GM12874 (cell line): ENCODE results near the gene EEF2K.

ENCODE experiments used
- TF ChIP-seq, protein P1 (sequence below): IDR thresholded peaks from 2 replicates; pipeline ENCODE4 v1.5.1; 2011; ENCODE audit warnings: low read depth, mild to moderate bottlenecking, control low read depth, low read length, moderate library complexity; ENCODE audit not compliant: insufficient read depth

Gene EEF2K

DNA sequence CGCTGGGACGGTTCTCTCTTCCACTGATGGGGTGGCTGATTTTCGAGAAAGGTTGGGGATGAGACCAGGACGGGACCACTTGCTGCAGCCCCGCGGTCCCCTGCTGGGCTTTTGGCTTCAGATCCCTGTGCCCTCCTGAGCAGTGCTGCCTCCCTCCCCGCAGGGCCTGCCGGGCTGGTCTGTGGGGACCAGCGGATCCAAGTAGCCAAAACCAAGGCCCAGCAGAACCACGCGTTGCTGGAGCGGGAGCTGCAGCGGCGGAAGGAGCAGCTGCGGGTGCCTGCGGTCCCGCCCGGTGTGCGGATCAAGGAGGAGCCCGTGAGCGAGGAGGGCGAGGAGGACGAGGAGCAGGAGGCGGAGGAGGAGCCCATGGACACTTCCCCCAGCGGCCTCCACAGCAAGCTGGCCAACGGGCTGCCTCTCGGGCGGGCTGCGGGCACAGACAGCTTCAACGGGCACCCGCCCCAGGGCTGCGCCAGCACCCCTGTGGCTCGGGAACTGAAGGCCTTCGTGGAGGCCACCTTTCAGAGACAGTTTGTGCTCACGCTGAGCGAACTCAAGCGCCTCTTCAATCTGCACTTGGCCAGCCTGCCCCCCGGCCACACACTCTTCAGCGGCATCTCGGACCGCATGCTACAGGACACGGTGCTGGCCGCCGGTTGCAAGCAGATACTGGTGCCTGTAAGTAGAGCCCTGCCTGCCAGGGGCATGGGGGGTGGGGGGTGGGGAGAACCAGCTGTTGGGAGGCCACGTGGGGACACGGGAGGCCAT is 119.7 kb downstream of the EEF2K start:
- TF ChIP-seq, protein P1, sequence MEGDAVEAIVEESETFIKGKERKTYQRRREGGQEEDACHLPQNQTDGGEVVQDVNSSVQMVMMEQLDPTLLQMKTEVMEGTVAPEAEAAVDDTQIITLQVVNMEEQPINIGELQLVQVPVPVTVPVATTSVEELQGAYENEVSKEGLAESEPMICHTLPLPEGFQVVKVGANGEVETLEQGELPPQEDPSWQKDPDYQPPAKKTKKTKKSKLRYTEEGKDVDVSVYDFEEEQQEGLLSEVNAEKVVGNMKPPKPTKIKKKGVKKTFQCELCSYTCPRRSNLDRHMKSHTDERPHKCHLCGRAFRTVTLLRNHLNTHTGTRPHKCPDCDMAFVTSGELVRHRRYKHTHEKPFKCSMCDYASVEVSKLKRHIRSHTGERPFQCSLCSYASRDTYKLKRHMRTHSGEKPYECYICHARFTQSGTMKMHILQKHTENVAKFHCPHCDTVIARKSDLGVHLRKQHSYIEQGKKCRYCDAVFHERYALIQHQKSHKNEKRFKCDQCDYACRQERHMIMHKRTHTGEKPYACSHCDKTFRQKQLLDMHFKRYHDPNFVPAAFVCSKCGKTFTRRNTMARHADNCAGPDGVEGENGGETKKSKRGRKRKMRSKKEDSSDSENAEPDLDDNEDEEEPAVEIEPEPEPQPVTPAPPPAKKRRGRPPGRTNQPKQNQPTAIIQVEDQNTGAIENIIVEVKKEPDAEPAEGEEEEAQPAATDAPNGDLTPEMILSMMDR, result no peak

DNA sequence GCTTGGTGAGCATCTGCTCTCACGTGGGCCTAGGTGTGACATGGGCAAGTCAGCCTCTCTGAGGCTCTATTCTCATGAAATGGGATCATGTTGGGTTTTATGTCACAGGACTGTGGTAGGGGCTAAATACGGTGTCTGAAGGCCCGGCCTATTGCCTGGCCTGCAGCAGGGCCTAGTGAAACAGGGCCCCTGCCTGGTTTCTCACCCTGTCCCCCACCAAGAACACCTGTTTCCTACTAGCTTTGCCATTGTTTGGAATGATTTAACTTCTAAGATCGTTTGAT is 120.2 kb downstream of the EEF2K start:
- TF ChIP-seq, protein P1, result no peak

DNA sequence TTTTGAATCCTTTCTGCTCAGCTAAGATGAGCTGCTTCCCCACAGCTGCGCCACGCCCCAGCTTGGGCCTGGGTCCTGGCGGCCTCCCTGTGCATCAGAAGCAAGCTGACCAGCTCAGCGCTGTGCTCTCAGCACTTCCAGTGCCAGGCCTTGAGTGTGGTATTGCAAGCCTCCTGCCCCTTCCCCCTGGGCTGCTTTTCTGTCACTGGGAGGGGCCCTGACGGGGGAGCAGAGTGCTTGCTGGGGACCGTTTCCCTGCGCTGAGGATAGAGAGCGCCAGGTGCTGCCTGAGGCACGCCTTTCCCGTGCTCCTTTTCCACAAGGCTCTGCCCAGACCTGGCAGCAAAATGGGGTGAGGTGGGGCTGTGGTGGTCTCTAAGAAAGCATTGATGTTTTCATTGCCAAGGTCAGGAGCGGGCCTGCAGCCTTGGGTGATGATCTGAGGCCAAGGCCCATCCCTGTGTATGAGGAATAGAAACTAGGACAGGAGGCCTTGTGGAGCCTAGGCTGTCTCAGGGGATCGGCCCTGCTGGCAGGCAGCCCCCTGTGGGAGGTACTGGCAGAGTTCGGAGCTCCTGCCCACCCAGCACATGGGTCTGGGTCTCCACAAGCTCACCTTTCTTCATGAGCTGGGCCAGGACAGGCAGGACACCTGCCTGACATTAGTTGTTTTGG is 120.8 kb downstream of the EEF2K start:
- TF ChIP-seq, protein P1, result no peak

DNA sequence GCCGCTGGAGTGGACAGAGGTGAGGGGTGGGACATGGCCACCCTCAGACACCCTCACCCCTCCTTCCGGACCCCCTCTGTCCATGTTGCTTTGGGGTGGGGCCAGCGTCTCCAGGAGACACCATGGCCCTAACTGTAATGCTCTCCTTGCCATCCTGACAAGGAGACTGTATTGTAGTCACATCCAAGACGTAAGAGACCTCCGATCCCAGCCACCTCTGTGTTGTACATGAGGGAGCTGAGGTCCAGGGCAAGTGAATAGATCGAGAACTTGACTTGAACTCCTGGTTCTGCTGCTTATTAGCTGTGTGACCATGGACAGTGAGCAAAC is 121.3 kb downstream of the EEF2K start:
- TF ChIP-seq, protein P1, result no peak

DNA sequence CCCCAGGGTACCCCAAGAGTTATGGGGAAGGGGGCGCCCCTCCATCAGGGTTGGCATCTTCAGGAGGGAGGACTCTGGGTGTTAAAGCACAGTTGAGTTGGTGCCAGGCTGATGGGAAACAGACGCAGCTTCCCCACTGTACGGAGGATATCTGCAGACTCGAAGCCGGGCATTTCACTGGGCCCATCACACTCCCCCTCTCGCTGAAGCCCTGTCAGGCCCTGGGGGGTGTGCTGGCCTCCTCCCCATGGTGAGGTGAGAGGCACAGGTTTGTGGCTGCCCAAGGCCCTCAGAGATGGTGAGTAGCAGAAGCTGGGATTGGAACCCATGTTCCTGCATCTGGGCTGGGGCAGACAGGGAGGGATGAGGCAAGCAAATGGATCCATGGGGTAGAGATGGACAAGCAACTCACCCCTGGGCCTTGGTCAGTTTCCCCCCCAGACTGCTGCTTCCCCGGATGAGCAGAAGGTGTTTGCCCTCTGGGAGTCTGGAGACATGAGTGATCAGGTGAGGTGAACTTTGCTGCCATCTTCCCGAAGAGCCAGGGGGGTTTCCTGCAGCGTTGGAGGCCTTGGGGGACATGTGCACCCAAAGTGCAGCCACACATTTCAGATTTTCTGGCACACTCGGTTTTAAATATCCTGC is 122.1 kb downstream of the EEF2K start:
- TF ChIP-seq, protein P1, result no peak

DNA sequence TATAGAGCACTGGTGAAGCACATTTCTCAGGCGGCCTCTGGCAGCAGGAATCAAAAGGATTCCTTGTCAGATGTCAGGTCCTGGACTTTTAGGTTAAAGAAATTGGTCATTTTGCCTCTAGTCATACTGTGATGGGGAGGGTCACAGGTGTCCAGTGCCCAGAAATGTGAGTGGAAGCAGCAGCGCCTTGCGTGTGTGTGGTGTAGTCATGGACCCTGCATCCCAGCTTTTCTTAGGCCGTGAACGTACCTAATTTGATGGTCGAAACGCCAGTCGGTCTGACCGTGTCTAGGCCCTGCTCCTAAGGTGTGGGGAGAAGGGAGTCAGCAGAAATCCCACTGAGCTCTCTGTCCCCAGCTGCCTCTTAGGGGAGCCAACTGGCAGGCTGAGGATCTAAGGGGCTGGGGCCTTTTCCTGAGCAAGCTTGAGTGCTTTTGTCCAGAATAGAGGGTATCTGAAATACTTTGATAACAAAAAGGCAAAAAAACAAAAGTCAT is 123.2 kb downstream of the EEF2K start:
- TF ChIP-seq, protein P1, result no peak

DNA sequence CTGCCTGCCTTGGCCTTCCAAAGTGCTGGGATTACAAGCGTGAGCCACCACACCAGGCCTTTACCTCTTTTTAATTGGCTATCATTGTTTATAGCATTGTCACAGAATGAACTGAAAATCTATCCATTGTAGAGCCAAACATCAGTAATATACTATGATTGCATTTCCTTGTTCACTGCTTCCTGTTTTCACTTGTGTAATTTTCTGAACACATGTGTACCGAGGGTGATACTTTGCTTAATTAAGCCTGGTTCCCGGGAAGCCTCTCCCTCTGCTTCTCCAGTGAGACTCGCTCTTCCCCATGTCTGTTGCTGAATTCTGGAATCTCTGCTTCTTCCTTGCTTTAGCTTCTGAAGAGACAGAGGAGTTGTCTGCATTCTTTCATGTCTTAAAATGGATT is 124.2 kb downstream of the EEF2K start:
- TF ChIP-seq, protein P1, result no peak
